ENCODE measurements around the gene SNUPN.

GRCh38 chr15:75640483-75641178, 15.1 kb upstream of the SNUPN start:
- peak; percentile 64 for TF ChIP-seq CTCF (IDR thresholded peaks at IDR 0.05; ENCODE audit: low read depth, low read length, poor library complexity, severe bottlenecking)
- TF ChIP-seq EZH2phosphoT487 (IDR thresholded peaks at IDR 0.05; ENCODE audit: borderline replicate concordance, low read length) = no peak
